Body of pancreas (tissue), 4 donors: ENCODE results near the gene MON1A.

ENCODE experiments used
- CTCF ChIP-seq, 7 experiments: fragments of 450-650 bp in 4 of 7; fragments of 200-600 bp in 3 of 7; sonication (generic) in 3 of 7; IDR thresholded peaks; one replicate each; pipeline ENCODE4 v1.5.1; 2016 to 2019; ENCODE audit warnings: antibody characterized with exemption in 7 of 7
- POLR2A ChIP-seq, 3 donors: fragments of 450-650 bp; IDR thresholded peaks; one replicate each; pipeline ENCODE4 v1.6.1; 2016; ENCODE audit warnings: antibody characterized with exemption in 3 of 3, mild to moderate bottlenecking in 2 of 3

GRCh38 chr3:49878686-49879085, 50.9 kb downstream of the MON1A start:
- no peak for TF ChIP-seq CTCF (IDR thresholded peaks at IDR 0.05)
- no peak for TF ChIP-seq POLR2A (IDR thresholded peaks at IDR 0.05)
